Gastroesophageal sphincter (tissue), 3 donors: ENCODE results near the gene NME7.

ENCODE experiments used
- EP300 ChIP-seq: sonication (generic); formaldehyde crosslinking; IDR thresholded peaks from one replicate; pipeline ENCODE4 v1.6.1; 2017; ENCODE audit warnings: antibody characterized with exemption, mild to moderate bottlenecking
- POLR2A ChIP-seq, 2 donors: fragments of 450-650 bp; IDR thresholded peaks; one replicate each; pipeline ENCODE4 v1.6.1; 2017; ENCODE audit warnings: antibody characterized with exemption in 2 of 2, mild to moderate bottlenecking in 2 of 2, moderate library complexity in 1 of 2
- TF ChIP-seq, protein P1 (sequence below), 4 experiments: fragments of 200-600 bp in 2 of 4; fragments of 450-650 bp in 2 of 4; sonication (generic) in 1 of 4; IDR thresholded peaks; one replicate each; pipeline ENCODE4 v1.5.1; 2017 to 2019; ENCODE audit warnings: antibody characterized with exemption in 4 of 4, mild to moderate bottlenecking in 2 of 4, moderate library complexity in 2 of 4

DNA sequence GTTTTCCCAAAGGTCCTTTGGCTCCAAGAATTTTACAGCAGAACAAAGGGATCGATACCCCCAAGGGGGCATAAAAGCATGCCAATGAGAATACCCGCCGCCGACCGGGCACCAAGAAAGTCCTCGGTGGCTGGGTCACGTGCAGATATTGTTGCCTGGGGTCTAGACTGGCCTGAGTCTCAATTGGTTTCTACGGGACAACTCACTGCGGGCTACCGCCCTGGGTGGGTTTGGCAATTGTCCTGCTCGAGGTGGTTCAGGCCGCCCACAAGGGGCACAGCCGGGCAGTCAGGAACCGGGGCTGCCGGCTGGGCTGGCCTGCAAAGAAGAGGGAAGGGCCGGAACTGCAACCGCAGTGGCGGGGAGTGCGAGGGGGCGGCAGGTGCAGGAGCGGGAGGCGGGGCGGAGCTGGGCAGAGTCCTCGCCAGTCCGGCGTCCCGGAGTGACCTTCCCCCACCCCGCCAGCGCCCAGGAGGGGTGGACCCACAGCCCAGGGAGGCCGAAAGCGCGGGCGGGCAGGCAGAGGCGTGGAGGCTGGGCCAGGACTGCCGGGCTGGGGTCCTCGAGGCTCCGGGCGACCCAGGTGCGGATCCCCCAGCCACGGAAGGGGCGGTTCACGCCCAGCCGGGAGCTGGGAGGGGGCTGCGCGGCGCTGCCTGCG, 262.0 kb downstream of the NME7 start:
- TF ChIP-seq, protein P1, sequence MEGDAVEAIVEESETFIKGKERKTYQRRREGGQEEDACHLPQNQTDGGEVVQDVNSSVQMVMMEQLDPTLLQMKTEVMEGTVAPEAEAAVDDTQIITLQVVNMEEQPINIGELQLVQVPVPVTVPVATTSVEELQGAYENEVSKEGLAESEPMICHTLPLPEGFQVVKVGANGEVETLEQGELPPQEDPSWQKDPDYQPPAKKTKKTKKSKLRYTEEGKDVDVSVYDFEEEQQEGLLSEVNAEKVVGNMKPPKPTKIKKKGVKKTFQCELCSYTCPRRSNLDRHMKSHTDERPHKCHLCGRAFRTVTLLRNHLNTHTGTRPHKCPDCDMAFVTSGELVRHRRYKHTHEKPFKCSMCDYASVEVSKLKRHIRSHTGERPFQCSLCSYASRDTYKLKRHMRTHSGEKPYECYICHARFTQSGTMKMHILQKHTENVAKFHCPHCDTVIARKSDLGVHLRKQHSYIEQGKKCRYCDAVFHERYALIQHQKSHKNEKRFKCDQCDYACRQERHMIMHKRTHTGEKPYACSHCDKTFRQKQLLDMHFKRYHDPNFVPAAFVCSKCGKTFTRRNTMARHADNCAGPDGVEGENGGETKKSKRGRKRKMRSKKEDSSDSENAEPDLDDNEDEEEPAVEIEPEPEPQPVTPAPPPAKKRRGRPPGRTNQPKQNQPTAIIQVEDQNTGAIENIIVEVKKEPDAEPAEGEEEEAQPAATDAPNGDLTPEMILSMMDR (IDR thresholded peaks at IDR 0.05) = no peak
- TF ChIP-seq EP300 (no peak), POLR2A (IDR thresholded peaks at IDR 0.05) (no peak)
